ENCODE data around the gene NAV2.
"Not testable (repeated sequence)": the region's sequence is repeated elsewhere in the genome, so short reads cannot be mapped to it uniquely, and the experiment has no call there.

NAV2 gene

DNA sequence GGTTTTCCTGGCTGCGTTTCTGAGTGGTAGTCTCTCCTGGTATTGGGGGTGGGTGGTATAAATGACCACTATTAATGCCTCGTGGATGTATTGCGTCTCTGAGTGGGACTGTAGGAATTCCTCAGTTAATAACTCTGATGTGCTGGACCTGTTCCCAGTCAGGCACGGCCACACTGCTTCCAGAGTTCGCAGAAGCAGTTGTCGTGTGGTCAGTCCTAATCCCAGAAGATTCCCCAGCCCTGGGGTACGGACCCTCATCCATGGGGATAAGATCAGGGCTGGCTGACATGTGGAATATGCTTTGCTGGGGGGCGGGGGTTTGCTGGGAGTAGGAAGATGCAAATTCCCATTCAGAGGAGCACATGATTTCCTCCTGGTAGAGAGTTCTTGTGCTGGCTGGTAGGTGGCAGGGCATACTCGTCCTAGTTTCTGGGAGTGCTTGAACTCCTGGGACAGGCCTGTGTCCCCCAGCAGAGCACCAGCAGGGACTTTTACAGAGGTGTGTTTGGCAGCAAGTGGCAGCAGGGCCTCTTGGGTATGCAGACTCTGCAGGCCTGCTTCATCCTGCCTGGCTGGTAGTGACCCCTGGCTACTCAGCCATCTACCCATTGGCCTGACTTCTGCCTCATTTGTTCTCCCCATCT lies 157.4 kb downstream of the NAV2 start:
- DNase-seq = no peak

DNA sequence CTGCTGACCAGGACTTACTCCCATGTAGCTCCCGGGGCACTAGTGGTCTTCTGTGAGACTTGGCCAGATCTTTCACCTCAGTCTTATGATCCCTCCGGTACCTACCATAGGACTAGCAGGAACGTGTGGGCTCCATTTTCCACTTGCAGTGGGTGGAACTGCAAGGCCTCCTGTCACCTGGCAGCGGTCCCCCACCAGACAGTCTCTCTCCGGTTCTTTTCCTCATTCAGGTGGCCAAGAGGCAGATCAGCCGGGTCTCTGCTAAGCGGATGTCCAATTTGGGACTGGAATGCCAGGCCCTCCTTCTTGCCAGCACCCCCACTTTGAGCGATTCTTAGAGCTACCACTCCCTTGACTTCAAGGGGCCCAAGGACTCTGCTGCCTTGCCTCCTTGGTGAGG lies 158.9 kb downstream of the NAV2 start:
- no peak for DNase-seq

DNA sequence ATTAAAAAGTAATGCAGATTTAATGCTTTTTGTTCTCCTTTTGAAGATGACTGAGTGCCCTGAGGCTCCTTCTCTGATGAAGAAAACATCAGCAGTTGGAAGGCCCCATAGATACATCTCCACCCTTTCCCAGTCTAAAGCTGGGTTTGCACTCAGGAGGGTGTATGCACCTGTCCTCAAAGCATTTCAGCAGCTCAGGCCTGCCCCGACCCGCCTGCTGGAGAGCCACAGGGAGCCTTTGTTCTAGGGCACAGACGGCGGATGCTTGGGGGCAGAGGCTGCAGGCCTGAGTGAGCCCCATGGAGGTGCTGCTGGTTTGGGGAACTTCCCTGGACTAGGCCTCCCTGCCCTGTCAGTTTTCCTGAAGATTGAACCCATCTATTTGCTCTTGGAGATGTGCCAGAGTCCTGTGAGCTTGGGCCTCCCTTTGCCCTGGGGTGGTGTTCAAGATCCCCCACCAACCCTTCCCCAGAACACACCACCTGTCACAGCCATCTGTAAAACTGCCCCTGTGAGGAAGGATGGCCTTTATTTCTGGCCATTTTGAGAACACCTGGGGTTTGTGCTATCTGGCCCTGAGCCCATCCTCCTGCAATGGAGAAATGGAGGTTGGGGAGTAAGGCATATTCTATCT lies 160.0 kb downstream of the NAV2 start:
- DNase-seq = no peak

DNA sequence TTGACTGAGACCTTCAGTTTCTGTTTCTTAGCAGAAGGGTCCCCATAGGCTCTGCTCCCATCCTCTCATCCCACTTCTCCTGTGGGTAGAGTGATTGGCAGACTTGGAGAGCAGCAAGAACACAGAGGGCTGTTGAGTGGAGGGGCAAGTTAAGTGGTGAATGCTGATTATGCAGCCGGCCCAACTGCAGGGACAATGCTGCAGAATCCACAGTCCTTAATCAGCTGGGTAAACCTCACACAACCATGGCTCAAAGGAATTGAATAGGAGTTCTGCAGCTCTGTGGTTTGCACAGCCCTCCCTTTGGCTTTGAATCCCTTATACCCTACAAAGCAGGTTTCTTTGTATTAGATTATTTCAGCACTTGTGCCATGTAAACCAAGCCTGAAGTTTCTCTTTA lies 161.1 kb downstream of the NAV2 start:
- DNase-seq = no peak

DNA sequence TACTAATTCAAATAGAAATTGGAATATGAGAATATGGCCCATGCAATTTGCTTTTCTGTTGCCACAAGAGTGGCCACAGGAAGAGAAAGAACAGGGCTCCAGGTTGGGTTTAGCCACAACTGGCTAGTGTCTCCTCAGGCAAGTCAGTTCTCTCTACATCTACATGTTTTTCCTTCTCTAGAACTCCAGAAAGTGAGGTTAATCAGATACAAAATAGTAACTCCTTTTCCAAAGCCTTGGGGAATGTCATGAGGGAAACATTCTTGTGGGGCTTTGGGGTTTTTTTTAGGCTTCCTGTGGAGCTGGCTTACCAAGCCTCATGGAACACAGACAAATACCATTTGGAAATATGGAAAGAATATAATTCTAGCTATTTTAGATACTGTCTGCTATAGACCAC lies 161.6 kb downstream of the NAV2 start:
- DNase-seq = peak; percentile 90

DNA sequence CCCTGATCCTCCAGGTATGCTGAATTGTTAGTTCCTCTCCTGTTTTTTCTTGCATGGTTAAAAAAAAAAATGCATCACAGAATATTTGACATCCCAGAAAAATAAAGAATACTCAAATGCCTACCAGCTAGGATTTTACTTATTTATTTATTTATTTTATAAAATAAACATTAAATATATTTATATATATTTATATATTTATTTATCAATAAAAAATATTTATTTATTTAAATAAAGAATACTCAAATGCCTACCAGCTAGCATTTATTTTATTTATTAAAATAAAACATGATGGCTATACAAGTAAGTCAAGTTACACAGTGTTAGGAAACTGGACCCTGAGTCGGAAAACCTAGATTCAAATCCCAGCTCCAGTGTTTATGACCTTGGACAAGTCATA lies 164.1 kb downstream of the NAV2 start:
- no peak for DNase-seq

DNA sequence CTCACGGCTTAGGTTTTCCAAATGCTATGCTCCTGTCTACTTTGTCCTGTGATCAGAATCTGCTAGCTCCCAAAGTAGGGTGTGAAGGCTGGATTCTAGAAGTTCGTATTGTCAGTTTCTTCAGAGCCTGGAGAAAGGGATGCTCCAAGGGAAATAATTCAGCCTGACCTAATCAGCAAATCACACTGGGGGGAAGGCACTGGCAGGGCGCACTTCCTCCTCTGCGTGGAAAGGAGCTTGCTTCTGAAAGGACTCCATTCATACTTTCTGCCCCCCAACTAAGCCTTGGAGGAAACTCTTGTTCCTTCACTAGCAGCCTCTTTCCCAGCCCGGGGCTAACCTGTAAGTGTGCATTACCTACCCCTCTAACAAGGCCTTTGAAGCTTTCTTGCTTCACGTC lies 165.9 kb downstream of the NAV2 start:
- no peak for DNase-seq

DNA sequence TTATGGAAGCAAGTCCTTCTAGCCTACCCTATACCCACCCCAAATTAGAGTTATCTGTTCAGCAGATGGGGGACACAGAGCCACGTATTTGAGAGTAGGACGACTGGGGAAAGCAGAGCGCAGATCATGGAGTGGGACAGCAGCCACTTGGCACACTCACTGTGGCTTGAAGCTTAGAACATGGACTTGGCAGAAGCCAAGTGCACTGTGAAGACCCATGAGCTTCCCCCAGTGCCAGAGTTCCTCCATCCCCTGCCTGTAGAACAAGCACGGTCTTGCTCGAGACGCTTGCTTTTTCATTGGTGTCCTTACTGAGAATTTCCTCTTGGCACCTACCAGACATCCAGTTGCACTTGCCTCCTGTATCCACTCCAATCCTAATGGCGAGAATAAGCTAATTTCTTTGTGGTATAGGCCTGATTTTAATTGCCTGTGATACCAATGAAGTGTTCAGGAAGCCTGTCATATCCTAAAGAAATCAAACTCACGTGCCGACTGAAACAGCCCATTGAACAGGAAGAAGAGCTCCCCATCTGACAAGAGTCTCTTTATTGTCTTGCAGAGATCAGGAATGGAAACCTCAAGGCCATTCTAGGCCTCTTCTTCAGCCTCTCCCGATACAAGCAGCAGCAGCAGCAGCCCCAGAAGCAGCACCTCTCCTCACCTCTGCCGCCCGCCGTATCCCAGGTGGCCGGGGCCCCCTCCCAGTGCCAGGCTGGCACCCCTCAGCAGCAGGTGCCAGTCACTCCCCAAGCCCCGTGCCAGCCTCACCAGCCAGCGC lies 166.9 kb downstream of the NAV2 start:
- DNase-seq = no peak

DNA sequence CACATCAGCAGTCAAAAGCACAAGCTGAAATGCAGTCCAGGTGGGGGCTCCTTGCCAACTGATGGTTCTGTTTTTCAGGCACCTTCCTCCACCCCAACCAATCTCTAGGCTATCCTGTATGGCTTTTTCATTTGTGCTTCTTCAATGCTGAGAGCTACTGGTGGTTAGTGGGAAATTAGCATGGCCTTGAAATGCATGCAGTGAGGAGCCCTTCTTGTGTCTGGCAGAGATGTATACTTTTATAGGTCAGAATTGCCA lies 167.4 kb downstream of the NAV2 start:
- DNase-seq = no peak

DNA sequence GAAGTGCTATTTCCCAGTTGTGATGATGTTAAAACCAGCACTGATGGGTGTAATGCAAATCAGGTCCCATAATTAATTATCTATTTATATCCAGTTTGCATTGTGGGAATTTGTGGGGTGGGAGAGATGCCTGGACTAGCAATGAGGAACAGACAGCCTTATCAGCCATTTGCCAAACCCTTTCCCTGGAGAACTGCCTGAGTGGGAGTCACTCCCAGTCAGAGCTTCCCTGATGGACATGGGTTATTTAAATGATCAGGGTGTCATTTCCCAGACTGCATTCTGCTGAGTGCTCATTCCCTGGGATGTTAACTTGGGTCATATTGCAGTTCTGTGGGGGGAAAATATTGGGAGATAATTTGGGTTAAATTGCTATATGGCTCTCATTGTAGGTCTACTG lies 168.5 kb downstream of the NAV2 start:
- no peak for DNase-seq

DNA sequence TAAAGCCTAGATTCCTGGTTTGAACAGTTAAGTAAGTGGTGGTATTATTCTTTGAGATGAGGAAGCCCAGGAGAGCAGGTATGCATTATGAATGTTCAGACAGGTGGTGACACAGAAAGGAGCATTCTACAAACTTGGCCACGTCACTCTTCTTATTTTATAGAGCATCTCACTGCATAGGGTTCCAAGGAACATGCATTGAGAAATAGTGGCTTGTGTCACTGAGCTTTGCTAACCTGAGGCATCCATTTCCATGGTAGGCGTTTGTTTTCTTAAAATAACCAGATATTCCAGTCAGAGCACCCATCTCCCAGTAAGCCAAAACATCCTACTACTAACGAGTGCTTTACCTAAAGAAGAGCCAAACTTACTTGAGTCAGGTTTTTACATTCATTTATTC lies 169.7 kb downstream of the NAV2 start:
- no peak for DNase-seq

DNA sequence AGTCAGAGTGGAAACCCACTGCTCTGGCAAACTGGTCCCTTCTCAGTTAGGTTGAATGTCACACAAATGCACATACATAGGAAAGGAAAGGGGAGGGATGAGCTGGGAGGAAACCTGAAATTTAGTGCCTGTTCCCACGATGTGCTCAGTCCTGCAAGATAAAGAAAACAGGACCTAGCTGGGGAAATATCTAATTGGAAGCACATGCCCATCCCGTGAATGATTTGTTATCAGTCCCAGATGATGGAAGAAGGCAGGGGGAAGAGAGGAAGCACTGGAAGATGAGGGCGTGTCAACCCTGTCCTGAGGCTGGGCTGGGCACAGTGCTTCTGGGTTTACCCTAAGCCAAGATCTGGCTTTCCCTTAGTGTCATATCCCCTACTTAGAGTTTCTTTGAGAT lies 173.9 kb downstream of the NAV2 start:
- DNase-seq = no peak

DNA sequence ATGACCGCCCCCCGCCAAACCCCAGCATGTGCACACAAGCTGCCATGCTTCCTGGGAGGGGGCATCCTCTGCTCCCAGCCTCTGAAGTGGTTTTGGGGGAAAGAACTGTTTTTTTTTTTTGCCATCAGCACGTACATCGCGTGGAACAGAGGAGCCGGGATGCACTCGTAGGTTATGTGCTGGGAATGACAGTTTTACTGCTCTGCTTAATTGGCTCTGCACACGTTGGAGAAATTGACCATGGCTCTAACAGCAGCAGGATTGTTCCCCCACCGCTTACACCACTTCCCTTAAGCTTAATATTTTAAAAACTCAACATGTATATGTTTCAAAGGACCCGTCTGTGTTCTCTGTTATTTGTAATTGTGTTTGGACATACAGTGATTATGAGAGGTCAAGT lies 175.2 kb downstream of the NAV2 start:
- no peak for DNase-seq

DNA sequence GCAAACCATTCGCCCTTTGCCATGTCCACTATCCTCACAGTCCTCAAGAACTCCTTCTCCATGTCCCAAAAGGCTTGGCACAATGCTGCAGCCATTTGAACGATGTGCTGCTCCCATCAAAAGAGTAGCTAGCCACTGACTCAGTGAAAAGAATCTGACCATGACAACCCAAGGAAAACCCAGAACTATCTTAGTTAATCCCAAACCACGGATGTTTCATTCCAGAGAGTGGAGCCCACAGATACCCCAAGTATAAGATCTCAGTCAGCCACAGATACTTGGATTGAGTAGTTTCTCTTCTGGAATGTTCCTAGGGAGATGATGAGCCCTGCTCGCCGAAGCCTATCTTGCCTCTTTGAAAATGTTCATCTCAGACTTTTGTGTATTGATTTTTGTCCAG lies 176.9 kb downstream of the NAV2 start:
- DNase-seq = peak; percentile 93

DNA sequence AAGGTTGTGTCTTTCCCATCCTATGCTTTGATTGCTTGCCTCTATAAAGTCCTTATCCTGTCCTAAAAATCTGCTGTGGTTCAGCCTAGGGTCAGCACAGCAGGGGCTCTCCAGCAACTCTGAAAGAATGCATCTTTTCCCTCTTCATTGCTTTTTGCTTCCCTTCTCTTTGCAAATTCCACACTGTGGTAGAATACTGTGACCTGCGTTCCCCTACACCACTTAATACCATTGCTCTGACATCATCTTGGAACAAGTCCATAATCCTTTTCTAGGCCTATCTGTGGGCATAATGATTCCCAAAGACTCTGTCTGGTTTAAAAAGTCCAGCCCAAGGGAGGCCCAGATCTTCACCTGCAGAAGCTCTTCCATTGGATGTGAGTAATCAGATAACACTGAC lies 177.7 kb downstream of the NAV2 start:
- DNase-seq = peak; percentile 99

DNA sequence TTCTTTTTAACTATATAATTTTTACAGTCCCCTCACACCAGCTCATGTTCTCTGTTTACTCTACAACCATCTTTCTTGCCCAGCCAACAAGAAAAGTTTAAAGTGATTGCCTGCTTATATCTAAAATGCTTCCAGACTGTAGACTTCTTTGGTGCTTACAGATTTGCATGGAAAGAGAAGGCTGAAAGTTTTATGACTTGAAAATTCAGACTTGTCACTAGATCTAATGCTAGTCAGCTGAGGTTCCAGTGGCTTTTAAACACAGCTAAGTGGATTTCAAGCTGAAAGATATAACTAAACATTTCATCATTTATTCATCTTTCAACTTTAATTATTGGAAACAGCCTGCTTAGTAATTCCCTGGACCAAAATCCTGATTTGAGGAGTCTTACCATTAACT lies 178.4 kb downstream of the NAV2 start:
- DNase-seq = no peak

DNA sequence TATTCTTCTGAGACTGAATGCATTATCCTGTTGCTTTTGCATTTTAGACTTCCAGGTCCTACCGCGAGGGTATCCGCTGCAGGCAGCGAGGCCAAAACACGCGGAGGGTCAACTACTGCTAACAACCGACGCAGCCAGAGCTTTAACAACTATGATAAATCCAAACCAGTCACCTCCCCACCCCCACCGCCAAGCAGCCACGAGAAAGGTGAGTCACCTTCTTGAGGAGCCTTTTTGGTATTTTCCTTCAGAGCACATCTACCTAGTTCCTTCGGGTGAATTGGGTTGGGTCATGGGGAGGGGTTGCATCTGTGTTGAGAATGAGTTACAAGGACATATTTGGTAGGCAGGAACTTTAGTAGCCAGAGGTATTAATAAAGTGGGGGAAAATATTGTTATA lies 179.8 kb downstream of the NAV2 start:
- DNase-seq = no peak

DNA sequence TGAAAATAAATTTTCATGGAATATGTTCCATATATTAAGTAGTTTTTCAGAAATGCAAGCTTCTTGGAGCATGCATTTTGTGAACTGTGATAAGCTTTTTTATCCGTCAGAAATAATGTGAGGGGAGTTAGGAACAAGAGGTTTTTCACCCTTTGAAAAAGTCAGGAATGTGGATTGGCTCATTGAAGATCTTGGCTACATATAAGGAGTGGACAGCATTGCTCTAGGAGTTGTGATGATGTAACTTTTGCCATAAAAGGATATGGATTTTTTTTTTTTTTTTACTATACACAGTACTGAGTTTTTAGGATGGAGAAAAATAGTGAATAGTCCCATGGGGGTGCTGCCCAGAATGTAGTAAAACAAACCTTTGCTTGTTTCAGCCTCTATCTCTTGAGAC lies 180.2 kb downstream of the NAV2 start:
- DNase-seq = peak; percentile 86

DNA sequence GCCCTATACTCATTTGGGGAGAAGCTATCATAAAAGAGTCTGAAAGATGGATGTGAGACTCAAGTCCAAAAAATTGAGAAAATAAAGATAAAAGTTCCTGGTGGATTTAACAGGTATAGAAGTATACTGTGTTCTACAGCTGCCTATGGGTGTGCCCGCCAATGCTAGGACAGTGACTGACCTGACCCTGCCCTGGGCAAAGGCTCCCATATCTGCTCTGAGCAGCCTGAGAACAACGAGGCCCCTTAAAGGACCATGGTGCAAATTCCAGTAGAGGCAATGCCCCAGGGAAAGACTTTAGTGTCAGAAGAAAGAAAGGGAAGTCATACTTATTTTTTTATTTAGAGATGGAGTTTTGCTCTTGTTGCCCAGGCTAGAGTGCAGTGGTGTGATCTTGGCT lies 181.8 kb downstream of the NAV2 start:
- DNase-seq = no peak

DNA sequence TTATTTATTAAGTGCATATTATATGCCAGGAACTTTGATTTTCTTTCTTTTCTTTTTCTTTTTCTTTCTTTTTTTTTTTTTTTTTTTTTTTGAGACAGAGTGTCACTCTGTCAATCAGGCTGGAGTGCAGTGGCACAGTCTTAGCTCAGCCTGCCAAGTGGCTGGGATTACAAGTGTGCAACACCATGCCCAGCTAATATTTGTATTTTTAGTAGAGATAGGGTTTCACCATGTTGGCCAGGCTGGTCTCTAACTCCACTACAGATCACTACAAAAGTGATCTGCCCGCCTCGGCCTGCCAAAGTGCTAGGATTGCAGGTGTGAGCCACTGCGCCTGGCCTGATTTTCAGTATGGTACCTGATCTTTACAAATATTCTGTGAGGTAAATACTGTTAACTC lies 182.4 kb downstream of the NAV2 start:
- DNase-seq = not testable (repeated sequence)

DNA sequence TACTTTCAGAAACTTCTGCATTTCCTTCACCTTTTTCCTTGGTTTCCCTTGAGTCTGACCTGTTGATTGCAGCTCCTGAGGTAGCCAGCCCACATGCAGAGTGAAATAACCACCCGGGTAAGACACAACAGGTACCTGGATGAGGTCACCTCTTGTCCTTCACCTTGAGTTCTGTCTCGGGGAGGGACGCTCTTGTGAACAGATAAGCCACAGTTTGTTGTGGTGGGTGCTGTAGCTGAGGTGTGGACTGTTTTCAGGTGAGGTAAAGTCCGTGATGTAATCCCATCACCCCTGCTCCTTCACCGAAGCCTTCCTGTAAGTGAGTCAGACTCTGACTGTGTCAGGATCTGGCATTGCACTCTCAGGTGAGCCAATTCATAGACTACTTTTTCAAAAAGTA lies 183.1 kb downstream of the NAV2 start:
- DNase-seq = no peak

DNA sequence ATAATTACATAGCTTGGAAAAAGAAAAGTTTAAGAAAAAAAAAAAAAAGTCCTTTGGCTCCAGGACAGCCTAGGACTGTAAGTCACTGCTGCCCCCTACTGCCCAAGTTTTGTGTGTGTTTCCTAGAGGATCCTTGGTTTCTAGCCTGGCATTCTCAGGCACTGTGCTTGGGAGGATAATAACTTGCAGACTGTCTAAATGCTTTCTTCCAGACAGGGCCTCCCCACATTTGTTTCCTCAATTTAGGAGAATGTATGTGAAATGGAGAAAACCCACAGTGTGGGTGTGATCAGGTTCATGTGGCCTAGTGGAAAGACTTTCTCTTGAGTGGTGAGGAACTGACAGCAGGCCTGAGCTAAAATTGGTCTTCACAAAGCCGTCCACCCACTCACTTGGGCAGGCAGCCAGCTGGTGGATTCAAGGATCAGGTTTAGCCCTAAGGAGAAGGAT lies 191.0 kb downstream of the NAV2 start:
- DNase-seq = peak; percentile 85

DNA sequence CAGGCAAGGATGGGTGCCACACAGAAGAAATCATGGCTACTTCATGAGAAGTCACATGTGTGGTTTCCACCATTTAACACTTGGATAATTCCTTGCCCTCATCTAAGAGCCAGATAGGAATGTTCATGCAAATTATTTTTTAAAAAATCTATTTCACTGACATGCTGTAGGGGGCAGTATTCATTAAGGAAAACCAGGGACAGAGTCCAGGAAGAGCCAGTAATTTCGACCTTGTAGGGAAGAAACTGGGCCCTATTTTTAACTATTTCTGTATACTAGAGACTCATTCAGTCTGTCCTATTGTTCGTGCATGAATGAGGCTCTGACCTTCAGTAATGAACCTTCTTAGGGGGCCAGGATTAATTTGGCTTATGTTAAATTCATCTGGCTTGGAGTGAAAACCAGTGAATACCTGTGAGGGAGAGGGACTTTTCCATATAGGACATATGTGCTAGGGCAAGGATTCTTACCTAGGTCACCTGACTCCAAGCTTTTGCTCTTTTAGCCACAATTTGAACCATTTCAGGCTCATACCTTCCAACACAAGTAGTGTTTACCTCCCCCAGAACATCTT lies 192.7 kb downstream of the NAV2 start:
- peak; percentile 70 for DNase-seq

DNA sequence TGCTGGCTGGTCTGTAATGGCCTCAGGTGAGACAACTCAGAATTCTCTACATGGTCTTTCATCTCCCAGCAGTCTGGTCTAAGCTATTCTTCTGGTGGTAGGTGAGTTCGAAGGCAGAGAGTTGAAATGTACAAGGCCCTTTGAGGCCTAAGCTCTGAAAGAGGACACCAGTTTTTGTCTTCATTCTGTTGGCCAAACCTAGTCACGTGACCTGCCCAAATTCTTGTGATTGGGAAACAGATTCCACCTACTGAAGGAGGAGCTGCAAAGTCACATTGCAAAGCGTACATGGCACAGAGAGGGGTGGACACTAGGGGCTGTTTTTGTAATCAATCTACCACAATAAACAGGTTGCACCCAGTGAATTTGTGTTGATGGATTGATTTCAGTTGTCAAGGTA lies 193.5 kb downstream of the NAV2 start:
- DNase-seq = no peak

Data from fibroblast of skin of scalp (primary cell).